ENCODE results near the gene GJC2. TPM values are rescaled to one million over a fixed set of nuclear protein-coding genes. Genes with fewer than 3 reads are reported as not detected.

The GJC2 gene
- total RNA-seq, 1 donor: 0.84 TPM

Other genes starting within 250 kb of the GJC2 start
- under 0.01 TPM for gene WNT9A, start 202.0 kb upstream of the GJC2 start, total RNA-seq
- not detected for gene WNT3A, start 142.9 kb upstream of the GJC2 start, total RNA-seq
- gene ARF1, start 67.2 kb upstream of the GJC2 start, total RNA-seq: 218 TPM
- gene C1orf35, start 46.6 kb upstream of the GJC2 start, total RNA-seq: 6.1 TPM
- 44.4 TPM for gene MRPL55, start 40.6 kb upstream of the GJC2 start, total RNA-seq
- 190 TPM for gene GUK1, start 9.7 kb upstream of the GJC2 start, total RNA-seq
- gene IBA57, start 15.9 kb downstream of the GJC2 start, total RNA-seq: 4.7 TPM
- 26.3 TPM for gene OBSCN, start 58.1 kb downstream of the GJC2 start, total RNA-seq

All from mononuclear cell (primary cell).